Stimulated activated CD4-positive, alpha-beta T cell treated with anti-CD3 and anti-CD28 coated beads, Interleukin-4, amount 100 ng/mL, for 24 hours (primary cell): ENCODE data around the gene GSTM3.
"Not testable (repeated sequence)": the region's sequence is repeated elsewhere in the genome, so short reads cannot be mapped to it uniquely, and the experiment has no call there.

Experiments
- DNase-seq: peaks from one replicate; pipeline ENCODE4 v3.0.0-alpha.2; 2020

Gene GSTM3

DNA sequence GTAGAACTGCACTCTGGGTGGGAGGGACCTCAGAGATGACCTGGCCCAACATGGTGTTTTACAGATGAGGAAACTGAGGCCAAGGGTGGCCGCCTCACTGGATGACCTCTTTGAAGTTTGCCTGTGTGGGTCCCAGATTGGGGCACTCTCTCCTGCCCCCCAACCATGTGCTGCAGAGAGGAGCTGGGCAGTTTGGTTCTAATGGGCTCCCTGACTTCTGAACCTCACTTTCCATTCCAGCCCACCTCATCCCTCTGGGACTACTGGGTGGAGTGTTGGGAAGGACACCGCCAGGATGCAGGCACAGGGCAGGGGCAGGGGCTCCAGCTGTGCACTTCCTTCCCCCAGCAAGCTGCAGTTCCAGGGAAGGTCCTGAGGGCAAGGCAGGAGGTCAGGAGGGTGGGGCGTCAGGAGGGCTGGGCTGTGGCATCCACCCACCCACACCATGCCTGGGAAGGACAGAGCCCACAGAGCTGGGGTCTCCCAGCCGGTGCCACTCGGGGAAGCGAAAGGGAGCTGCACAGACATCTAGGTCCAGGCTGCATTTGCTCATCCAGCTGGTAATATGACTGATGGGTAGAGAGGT, 33.2 kb upstream of the GSTM3 start:
- no peak for DNase-seq

DNA sequence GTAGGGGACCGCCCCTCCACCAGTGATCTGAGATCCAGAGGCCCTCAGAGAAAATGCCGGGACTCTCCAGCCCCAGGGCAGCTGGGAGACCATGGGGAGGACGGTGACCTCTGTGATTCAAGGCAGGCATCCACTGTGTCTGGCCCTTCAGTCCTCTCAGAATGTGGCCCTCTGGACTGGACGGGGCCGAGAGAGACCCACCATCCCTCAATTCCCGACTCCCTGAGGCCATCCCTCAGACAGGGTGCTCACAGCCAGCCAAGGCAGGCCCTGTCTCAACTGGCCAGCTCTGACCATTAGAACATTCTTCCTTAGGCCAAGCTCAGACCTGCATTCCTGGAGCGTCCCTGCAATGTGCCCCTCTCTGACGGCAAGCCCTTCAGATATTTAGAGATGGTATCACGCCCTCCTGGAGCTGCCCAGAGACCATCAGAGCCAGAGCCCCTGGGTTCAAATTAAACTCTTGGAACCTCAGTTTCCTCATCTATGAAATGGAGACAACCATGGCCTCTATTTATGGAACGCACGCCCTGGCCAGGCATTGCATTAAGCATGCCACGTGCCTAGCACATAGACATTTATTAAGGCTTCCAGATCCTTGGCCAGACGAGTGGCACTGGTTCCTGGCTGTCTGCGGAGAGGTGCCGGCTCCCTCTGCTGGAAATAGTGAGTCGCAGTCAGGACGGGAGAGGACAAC, 32.5 kb upstream of the GSTM3 start:
- peak; percentile 75 for DNase-seq

DNA sequence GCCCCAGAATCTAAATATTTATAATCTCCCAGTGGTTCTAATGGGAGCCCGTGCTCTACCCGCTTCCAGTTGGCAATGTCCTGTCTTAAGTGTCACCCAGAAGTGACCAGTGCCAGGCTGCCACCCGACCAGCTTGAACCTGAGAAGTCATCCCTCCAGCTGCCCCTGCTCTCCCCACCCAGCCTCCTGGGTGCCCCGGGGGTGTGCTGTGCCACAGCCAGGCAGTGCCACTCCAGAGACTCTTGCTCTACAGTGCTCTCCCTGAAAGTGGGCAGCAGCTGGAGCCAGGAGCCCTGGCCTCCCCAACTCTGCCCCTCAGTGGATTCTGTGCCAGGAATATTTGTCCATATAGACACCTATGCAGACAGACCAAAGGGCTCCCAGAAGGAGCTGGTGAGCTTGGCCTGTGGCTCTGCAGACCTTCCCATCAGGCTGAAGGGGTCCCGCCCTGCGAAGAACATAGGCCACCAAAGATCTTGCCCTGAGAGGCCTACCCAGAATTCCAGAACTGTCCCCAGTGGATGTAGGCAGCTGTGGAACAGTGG, 31.9 kb upstream of the GSTM3 start:
- no peak for DNase-seq

DNA sequence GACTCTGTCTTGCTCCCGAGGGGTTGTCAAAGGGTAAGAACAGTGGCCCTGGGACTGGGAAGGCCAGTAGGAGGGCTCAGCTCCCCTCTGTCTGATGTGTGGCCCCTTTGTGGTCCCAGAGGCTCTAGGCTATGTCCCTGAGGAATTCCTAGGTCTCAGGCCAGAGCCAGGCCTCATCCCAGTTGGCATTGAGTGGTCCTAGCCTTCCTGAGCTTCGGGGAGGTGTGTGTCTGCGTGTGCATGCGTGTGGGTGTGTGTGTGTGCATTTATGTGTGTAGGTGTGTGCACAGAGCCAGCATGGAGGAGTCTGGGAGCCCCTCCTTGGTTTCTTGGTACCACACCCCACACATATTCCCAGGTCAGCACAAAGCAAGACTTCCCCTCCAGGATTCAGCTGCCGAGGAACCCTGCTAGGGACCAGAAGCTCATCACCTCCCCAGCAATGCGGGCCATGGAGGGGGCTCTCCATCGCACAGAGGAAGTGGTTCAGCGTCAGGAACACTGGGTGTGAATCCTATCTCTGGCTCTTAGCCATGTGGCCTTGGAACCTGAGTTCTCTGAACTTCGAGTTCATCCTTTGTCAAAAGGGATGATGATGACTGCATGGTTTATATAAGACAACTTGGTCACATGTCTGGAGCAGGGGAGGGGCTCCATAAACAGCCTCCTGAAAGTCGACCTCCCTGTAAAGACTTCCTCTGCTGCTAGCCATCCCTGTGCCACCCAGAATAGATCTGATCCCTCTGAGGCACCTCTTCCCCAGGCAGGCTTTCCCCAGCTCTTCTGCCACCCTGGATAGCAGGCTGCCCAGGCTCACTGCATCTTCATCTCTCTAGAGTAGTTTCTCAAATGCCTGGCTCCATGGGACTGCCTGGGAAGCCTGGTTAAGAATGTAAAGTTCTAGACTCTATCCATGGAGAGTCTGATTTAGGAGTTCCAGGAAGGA, 31.1 kb upstream of the GSTM3 start:
- no peak for DNase-seq

DNA sequence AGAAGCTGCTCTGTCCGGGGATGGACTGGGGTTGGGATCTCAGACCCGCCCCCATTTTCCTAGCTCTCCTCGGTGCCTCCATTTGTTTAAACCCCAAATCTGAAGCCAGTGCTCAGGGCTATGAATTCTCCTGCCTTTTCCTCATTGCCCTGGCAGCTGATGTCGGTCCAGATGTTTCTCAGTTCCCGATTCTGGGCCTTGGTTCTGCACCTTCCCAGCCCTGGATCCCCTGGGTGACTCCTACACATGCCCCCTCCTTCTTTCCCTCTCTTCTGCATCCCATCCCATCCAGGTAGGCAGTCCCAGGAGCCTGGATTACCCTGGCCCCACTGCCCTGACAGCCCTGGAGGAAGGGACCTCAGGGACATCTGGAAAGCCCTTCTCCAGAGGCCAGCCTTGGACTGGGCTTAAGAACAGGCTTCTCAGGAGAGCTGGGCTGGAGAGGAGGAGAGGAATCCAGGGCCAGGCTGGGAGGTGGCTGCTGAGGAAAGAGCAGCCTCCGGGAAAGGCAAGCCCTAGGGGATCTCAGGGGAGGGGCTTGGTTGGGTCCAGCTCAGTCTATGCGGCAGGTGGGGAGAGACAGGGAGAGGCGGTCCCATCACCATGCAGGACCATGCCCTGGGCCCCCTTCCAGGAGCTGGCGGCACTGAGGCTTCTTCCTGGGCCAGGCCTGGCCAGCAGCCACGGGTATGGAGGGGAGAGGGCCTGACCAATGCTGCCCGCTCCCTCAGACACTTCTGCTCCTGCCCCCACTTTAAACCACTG, 29.7 kb upstream of the GSTM3 start:
- no peak for DNase-seq

DNA sequence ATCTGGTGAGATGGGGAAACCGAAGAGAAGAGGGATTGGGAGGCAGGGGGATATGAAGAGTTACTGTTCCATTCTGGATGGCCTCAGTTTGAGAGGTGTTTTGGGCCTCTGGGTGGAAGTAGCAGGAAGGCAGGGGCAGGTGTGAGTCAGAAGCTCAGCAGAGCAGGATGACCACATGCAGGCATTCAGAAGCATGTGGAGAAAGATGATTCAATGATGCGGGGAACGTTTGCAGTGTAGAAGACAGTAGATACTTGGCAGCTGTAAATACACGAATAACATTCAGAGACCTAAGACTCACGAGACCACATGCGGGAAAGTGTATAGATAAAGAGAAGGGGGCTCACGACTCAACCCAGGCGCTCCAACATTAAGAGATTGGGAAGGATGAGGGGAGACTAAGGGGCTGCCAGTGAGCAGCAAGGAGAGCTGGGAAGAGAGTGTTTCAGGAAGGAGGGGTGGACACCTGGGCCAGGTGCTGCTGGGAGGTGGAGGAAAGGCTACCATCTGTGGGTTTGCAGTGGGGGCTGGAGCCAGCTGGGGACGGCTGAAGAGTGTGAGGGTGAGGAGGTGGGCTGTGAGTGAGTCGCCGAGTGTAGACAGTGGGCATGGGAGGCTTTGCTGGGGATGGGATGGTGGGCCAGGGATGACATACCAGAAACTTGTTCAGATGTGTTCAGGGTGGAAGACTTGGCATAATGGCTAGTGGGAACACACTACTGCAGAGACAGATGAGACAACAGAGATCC, 28.7 kb upstream of the GSTM3 start:
- DNase-seq, result no peak

DNA sequence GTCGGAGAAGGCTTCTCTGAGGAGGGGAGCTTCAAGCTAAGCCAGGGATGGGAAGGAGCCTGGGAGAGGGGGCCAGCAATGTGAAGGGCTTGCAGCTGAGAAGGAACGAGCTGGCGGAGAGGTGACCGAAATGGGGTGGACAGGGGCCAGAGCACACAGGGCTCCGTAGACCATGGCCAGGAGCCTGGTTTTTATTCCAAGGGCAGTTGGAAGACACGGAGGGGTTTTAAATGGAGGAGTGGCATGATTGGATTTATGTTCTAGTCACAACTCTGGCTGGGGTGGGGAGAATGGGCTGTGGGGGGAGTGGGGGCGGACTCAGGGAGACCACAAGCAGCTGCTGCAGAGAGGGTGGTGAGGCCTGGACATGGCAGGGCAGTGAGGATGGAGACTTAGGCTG, 28.0 kb upstream of the GSTM3 start:
- DNase-seq, result no peak

DNA sequence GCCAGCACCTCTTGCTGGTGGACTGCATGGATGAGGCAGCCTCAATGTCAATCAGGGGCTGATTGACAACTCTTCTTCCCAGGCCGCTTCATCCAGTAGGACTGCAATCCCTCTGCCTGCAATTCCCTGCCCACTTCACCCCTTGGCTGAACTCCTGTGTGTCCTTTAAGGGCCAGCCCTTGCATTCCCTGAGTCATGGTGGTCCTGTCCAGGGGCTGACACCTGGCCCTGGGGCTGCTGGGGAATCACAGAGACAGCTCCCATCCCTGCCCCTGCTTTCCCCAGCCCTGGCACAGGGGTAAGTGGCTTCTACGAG, 27.5 kb upstream of the GSTM3 start:
- no peak for DNase-seq

DNA sequence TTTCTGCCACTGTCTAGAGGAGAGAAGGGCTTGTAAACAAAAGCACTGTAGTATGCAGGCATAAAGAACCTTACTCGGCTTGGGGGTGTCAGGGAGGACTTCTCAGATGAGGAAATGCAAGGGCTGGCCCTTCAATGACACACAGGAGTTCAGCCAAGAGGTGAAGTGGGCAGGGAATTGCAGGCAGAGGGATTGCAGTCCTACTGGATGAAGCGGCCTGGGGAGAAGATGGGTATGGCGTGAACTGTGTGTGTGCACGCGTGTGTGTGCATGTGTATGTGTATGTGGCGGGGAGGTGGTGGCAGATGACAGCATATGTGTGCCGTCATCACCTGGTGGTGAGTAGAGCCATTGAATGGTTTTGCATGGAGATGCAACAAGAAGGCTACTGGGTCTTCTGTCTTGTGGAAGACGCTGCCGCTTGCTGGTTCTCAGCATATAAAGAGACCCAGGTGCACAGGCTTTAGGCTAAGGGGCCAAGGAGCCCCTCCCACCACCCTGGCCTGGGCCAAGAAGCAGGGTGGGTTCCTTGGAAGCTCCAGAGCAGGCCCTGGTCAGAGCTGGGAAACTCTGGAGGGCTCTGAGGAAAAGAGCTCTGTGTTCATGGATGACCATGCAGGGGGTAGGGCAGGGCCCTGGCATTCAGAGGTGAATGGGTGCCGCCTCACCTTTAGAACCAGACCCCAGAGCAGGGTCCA, 26.9 kb upstream of the GSTM3 start:
- no peak for DNase-seq

DNA sequence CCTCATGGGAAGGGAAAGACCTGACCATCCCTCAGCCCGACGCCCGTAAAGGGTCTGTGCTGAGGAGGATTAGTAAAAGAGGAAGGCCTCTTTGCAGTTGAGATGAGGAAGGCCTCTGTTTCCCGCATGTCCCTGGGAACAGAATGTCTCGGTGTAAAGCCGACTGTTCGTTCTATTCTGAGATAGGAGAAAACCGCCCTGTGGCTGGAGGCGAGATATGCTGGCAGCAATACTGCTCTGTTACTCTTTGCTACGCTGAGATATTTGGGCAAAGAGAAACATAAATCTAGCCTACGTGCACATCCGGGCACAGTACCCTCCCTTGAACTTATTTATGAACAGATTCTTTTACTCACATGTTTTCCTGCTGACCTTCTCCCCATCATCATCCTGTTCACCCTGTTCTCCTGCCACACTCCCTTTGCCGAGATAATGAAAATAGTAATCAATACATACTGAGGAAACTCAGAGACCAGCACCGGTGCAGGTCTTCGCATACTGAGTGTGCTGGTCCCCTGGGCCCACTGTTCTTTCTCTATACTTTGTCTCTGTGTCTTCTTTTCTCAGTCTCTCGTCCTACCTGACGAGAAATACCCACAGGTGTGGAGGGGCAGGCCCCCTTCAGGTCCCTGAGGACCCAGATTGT, 26.3 kb upstream of the GSTM3 start:
- not testable (repeated sequence) for DNase-seq

DNA sequence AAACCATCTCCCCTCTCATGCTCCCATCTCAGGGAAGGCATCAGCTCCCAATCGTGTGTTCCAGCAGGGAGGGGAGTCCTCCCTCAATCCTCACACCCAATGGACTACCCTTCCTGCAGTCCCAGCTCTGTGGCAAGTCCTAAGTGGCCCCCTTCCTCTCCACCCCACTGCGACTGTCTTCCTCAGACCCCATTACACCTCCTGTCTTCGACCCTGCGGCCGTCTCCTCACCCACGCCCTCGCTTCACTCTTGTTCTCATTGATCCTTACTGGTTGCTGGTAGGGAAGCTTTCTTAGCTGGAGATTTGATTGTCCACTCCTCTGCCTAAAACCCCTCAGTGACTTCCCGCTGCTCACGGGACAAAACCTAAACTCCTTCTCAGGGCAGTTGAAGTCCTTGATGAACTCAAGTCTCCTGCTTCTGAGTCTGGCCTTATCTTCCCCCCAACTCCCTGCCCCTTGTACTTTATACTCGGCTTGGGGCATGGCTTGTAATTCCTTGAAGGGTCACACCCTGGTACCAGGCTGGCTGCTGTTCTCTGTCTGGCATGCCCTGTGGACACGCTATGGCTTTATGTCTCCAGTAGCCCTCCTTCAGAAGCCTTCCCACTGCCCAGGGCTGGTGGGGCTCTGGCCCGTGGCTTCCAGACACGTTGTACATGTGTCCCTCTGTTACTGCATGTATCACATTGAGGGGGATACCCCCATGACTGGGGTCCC, 25.2 kb upstream of the GSTM3 start:
- no peak for DNase-seq

DNA sequence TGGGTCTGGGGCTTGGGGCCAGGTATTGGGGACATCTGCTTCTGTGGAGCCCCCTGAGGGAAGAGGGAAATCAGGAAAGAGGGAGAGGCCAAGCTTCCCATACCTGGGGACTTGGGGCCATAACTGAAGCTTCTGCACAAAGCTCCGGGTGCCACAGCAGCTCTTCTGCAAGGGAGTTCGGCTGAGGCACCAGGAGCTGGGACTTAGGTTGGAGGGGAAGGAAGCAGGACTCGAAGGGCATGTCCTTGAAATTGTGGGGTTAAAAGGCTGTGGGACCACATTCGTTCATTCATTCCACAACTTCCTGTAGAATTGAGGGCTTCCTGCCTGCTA, 24.6 kb upstream of the GSTM3 start:
- DNase-seq, result no peak

DNA sequence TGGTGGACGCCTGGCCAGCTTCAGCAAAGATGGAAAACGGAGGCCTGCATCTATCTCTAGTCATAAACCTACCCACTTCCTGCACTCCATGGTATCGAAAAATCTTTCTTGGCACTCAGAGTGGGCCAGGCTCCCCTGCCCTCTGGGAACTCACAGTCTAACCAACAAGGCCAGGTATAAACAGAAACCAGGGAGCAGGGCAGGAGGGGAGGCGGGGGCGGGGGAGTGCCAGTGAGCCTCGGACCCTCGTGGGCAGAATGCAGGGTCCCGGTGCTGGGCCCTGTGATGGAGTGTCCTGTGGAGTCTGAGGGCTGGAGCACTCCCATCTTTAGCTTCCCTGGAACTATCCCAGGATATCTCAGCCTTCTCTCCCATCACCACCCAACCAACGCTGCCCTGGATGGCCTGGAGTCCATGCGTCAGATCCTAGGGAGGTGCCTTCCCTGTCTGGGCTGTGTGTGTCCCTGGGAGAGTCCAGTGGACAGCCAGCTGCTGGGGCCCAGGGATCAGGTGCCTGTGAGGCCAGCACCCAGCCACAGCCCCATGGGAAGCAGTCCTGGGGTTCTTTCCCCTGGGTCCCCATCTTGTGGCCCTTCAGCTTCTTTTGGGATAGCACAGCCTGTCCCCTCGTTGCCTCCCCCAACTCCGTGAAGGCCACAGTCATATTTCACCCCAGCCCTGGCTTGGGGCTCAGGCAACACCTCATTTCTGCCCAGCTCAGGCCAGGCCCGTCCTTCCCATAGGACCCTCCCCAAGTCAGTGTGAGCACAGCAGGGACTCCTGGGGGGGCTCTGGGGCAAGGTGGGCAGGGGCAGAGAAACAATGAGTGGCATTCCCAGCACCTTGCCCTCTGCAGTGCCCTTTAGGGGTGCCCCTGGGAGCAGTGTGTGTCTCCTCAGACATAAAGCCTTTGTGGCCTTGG, 24.0 kb upstream of the GSTM3 start:
- no peak for DNase-seq

DNA sequence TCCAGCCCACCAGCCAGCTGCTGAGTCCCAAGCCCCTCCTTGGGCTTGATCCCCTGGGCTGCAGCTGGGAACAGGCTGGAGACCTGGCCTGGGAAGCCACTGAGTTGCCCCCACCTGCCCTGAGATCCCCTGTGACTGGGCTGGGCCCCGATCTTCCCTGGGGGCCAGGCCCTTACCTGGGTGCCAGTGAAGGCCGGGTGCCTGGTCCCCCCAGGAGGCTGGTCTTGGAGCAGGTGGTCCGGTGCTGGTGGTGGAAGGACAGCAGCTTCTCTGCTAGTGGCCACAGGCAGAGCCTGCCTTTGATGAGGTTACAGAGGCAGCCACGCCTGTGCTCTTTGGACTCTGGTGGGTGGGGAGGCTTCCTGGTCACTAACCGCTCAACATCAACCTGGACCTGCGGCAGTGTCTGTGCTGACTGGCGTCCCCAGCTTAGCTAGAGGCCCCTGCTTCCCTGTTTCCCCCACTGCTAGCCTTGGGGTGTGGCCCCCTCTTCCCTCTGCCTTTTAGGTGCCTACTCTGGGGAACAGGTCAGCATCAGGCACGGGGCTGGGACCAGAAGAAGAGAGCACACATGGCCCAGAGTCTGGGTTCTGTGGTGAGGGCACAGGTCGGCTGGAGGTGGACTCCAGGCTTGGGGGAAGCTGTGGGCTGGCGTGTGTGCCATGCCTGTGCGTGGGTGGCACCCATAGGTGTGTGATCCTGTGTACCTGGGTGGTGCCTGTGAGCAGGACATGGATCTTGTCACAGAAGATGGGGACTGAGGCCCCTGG, 23.0 kb upstream of the GSTM3 start, which contains the start of gene EPS8L3:
Gene EPS8L3 (minus strand): TSS at position 278 of the 770 bp plus-strand sequence. CDS start 2,174 bp downstream, outside the sequence.
- no peak for DNase-seq

DNA sequence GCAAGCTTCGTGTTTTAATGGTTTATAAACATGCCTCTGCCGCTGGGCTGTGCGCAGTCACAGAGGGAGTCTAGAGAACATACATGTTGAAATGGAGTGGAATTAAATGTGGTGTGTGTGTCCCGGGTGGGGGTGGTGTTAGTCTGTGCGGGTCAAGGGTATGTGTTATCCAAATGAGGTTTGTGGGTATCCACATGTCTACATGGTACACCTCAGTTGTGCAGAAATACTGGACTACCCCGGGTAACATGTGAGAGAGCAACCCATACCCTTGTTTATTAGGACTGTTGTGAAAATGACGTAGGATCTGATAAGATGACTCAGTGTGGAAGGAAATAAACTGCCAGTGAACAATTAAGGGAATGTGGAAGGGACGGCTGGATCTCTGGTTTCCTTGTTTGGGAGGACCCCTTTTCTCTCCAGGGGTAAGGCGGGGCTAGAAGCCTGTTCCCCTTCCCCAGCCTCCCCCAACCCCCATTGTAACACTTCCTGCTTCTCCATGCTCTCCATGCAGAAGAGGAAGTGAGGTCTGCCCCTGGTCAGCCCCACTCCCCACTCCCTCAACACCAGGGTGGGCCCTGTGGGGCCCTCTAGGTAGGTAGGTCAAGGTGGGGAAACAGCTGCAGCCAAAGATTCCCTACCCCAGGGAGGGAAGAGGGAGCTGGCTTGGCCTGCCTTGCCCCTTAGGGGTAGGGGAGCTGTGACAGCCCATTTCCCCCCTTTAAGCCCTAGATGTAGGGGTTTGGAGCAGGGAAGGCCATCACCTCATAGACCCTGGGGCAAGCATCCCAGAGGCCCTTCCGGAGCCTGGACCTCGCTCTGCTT, 22.2 kb upstream of the GSTM3 start:
- DNase-seq, result no peak

DNA sequence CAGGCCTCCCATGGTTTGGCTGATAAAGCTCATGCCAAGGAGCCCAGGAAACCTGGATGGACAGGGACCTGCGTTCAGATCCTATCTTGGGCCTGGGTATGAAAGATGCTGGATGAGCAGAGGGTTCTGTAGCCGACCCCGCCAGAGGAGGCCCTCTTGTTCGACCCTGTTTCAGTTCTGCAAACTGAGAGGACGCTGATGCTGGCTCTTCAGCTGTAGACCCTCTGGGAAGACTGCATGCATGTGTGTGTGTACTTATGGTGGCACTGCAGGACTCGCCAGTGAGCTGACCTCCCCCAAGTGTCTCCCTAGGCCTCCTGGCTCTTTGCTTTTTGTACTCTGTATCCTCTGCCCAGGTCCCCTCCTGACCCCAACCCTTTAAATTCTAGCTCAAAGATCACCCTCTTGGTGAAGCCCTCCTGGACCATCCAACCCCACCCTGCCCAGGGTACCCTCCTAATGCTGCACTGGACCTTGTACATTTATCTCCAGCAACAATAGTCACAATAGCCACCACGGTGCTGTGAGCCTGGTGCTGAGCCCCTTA, 21.3 kb upstream of the GSTM3 start:
- DNase-seq, result no peak
